ENCODE measurements around the gene P2RX5. TPM values are rescaled to one million over a fixed set of nuclear protein-coding genes. Genes with fewer than 3 reads are reported as not detected.
"Not testable (repeated sequence)": the region's sequence is repeated elsewhere in the genome, so short reads cannot be mapped to it uniquely, and the experiment has no call there.

Gene P2RX5, protein sequence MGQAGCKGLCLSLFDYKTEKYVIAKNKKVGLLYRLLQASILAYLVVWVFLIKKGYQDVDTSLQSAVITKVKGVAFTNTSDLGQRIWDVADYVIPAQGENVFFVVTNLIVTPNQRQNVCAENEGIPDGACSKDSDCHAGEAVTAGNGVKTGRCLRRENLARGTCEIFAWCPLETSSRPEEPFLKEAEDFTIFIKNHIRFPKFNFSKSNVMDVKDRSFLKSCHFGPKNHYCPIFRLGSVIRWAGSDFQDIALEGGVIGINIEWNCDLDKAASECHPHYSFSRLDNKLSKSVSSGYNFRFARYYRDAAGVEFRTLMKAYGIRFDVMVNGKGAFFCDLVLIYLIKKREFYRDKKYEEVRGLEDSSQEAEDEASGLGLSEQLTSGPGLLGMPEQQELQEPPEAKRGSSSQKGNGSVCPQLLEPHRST
- 1 to 10 TPM; 6.0 to 8.4 TPM for total RNA-seq
- 10 to 100 TPM; 12.3 to 16.8 TPM for polyA plus RNA-seq (ENCODE audit: insufficient read length in 2 of 2)
- long read RNA-seq, donor 1, partial matches to known transcripts = 0 of 2 reads
- long read RNA-seq, donor 1, other reads (novel, unspliced or antisense) = 0 of 2 reads
- long read RNA-seq, donor 2, partial matches to known transcripts = 0 of 1 reads
- long read RNA-seq, donor 2, other reads (novel, unspliced or antisense) = 0 of 1 reads
- long read RNA-seq, donor 3 = 0 reads
- long read RNA-seq, donor 4 = 0 reads

DNA sequence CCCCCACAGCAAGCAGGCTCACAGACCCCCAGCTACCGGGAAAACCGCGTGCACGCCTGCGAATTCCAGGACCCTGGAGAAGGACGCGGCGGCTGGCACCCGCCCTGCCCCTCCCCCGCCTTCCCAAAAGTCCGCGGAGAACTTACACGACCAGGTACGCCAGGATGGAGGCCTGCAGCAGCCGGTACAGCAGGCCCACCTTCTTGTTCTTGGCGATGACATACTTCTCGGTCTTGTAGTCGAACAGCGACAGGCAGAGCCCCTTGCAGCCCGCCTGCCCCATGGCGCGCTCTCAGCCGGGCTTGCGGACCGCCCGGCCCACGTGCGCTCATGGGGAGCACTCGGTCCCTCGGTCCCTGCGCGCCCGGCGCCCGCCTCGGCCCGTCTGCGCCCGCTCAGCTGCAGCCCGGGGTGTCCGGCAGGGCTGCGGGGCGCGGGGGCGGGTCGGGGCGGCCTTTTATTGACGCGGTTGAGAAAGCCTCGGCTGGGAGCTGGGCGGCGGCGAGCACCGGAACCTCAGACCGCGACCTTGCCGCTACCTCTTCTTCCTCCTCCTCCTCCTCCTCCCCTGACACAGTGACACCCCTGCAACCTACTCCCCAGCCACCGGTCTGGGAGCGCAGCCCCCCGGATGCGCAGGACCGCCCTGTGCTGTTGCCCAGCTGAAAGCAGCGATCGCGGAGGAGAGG is at the start of gene P2RX5:
Gene P2RX5 (minus strand): TSS at position 433 of the 689 bp plus-strand sequence. CDS start 150 bp downstream, at position 283.
- under 1% methylated on average over 51 of the region's 65 CpGs for WGBS (ENCODE audit: insufficient coverage)

DNA sequence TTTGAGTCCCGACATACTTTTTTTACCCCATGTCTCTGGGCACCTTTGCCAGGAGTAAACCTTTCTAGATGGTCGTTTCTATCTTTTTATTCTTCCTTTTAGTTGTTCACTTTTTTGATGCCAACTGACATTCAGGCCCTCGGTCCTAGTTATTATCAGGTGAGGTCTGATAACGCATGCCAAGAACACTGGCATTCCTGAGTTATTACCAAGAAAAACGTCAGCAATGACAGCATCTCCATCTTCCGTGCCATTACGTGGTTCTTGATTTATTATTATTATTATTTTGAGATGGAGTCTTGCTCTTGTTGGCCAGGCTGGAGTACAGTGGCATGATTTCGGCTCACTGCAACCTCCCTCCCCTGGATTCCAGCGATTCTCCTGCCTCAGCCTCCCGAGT is 49.1 kb upstream of the P2RX5 start:
- no peaks in the 10 kb centered on the region for H3K4me1 ChIP-seq (ENCODE audit: control insufficient read depth, insufficient read depth, low read length)
- H3K36me3 ChIP-seq (ENCODE audit: control insufficient read depth, insufficient read depth, low read length) = no peaks in the 10 kb centered on the region
- H3K27ac ChIP-seq (ENCODE audit: low read depth, low read length) = no peak overlapping the region
- no peak for DNase-seq (ENCODE audit: low read depth in 4 of 6, low spot score in 6 of 6)
- 86% methylated on average over 4 of the region's 10 CpGs for WGBS (ENCODE audit: insufficient coverage)
- H3K9me3 ChIP-seq (ENCODE audit: control insufficient read depth, insufficient read depth, low read length) = no peaks in the 10 kb centered on the region
- no peak overlapping the region for H3K4me3 ChIP-seq (ENCODE audit: low read depth, low read length)
- no peaks in the 10 kb centered on the region for H3K27me3 ChIP-seq (ENCODE audit: control insufficient read depth, insufficient read depth, low read length)

More for the DNA sequence above, at the start of gene P2RX5:
- H3K36me3 ChIP-seq (ENCODE audit: control insufficient read depth, insufficient read depth, low read length) = peaks cover 2% of the 10 kb centered on the region
- peak in 2 of 6 donors; percentile 32 to 46 for DNase-seq (ENCODE audit: low read depth in 4 of 6, low spot score in 6 of 6)
- no peak within 1 kb of the TSS for H3K27ac ChIP-seq (ENCODE audit: low read depth, low read length)
- H3K27me3 ChIP-seq (ENCODE audit: control insufficient read depth, insufficient read depth, low read length) = peaks cover 42% of the 10 kb centered on the region
- peak within 1 kb of the TSS; percentile 24 for H3K4me3 ChIP-seq (ENCODE audit: low read depth, low read length)
- H3K4me1 ChIP-seq (ENCODE audit: control insufficient read depth, insufficient read depth, low read length) = peaks cover 24% of the 10 kb centered on the region
- no peaks in the 10 kb centered on the region for H3K9me3 ChIP-seq (ENCODE audit: control insufficient read depth, insufficient read depth, low read length)

DNA sequence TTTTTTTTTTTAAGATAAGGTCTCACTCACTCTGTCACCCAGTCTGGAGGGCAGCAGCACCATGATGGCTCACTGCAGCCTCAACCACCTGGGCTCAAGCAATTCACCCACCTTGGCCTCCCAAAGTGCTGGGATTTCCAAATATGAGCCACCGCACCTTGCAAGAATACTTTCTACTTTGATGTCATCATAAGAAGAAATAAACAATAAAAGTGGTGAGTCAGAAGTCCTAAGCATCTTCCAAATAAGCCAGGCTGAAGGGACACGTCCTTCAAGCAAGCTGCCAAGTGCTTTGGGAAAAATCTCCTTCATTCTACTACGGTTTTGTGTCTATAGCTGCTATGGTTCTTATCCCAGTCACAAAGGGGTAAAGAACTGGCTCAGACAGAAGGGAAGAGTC is 48.1 kb upstream of the P2RX5 start:
- no peaks in the 10 kb centered on the region for H3K9me3 ChIP-seq (ENCODE audit: control insufficient read depth, insufficient read depth, low read length)
- H3K4me3 ChIP-seq (ENCODE audit: low read depth, low read length) = no peak overlapping the region
- no peaks in the 10 kb centered on the region for H3K4me1 ChIP-seq (ENCODE audit: control insufficient read depth, insufficient read depth, low read length)
- H3K27me3 ChIP-seq (ENCODE audit: control insufficient read depth, insufficient read depth, low read length) = no peaks in the 10 kb centered on the region
- DNase-seq (ENCODE audit: low read depth in 4 of 6, low spot score in 6 of 6) = no peak
- WGBS (ENCODE audit: insufficient coverage) = no CpG with 5 or more reads among the region's 3 CpGs
- H3K36me3 ChIP-seq (ENCODE audit: control insufficient read depth, insufficient read depth, low read length) = no peaks in the 10 kb centered on the region
- H3K27ac ChIP-seq (ENCODE audit: low read depth, low read length) = no peak overlapping the region

DNA sequence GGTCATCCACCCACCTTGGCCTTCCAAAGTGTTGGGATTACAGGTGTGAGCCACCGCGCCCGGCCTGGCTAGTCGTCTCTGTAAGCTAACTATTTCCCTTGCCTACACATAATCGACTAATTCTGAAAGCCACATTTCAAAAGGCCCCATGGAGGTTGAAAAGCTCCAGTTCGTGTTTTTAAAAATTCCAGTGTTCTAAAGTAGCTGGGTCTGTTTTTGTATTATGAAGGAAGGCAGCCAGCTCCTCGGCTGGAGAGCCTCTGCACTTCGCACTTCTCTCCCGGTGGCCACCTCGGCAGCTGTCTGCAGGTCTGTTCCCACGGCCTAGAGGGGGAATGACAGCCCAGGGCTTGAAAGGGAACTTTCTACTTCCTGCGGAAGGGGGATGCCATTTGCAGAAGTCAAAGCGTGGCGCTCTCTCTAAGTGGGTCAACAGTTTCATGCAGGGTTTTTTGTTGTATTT is 44.7 kb upstream of the P2RX5 start:
- Histone ChIP-seq H3K27ac (ENCODE audit: low read depth, low read length) (no peak overlapping the region), H3K36me3 (ENCODE audit: control insufficient read depth, insufficient read depth, low read length) (no peaks in the 10 kb centered on the region), H3K27me3 (ENCODE audit: control insufficient read depth, insufficient read depth, low read length) (no peaks in the 10 kb centered on the region), H3K9me3 (ENCODE audit: control insufficient read depth, insufficient read depth, low read length) (no peaks in the 10 kb centered on the region), H3K4me3 (ENCODE audit: low read depth, low read length) (no peak overlapping the region), H3K4me1 (ENCODE audit: control insufficient read depth, insufficient read depth, low read length) (peaks cover 11% of the 10 kb centered on the region)
- no peak for DNase-seq (ENCODE audit: low read depth in 4 of 6, low spot score in 6 of 6)
- WGBS (ENCODE audit: insufficient coverage) = 42% methylated on average over 4 of the region's 14 CpGs

DNA sequence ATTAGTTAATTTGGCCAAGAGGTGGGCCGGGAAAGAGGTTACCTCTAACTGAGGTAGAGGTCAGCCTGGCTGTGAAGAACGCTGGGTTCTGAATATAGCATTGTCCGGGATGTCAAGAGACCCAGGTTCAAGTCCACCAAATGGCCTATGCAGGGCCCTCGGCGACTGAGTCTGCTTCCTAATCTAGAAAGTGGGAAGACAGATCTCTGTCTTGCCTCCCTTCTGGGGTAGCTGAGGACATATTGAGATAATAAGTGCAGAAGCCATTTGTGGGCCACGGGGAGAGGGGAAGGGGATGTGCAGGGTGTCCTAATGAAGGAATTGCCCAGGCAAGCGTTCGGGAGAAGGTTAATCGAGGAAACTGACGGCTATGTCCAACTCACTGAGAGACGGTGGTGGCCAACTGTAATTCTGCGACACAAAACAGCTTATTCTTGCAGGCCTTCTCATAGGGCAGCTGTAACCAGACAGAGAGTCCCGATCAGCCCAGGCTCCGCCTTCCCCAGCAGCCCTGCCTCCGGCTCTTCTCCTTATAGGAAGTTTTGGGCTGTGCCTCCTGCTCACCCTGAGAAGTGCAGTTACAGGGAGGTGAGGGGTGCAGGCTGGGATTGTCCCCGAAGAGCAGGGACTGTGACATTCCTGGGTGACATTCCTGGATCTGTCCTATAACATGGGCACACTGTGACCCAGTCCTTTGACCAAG is 43.6 kb upstream of the P2RX5 start:
- Histone ChIP-seq H3K9me3 (ENCODE audit: control insufficient read depth, insufficient read depth, low read length) (no peaks in the 10 kb centered on the region), H3K36me3 (ENCODE audit: control insufficient read depth, insufficient read depth, low read length) (no peaks in the 10 kb centered on the region), H3K4me3 (ENCODE audit: low read depth, low read length) (no peak overlapping the region), H3K4me1 (ENCODE audit: control insufficient read depth, insufficient read depth, low read length) (peaks cover 12% of the 10 kb centered on the region), H3K27me3 (ENCODE audit: control insufficient read depth, insufficient read depth, low read length) (no peaks in the 10 kb centered on the region), H3K27ac (ENCODE audit: low read depth, low read length) (no peak overlapping the region)
- DNase-seq (ENCODE audit: low read depth in 4 of 6, low spot score in 6 of 6) = no peak
- WGBS (ENCODE audit: insufficient coverage) = 75% methylated on average over 14 of the region's 16 CpGs

DNA sequence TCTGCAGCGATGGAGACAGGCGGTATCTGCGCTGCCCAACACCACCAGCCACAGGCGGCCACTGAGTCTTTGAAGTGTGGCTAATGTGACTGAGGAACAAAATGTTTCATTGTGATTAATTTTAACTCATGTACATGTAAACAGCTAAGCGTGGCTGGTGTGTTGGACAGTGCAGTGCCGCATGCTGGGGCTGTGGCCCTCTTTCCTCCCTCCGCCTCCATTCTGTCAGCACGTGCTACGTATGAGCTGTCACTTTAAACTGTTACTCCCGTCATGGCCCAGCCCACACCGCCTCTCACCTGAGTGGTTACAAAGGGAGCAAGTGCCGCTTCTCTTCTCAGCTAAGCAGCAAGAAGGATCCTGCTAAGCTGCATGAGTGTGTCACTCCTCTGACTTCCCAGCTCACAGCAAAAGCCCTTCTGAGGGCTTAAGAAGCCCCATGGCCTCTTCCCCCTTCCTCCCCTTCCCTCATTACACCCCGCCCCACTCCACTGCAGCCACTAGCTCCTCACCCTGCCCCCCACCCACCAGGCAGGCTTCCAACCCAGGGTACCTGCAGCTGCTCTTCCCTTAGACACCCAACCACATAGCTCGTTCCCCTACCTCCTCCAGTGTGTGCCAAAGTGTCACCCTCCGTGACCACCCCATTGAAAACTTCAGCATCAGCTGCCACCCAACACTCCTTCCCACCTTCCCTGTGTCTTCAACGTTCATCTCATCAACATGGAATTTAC is 42.8 kb upstream of the P2RX5 start:
- Histone ChIP-seq H3K27me3 (ENCODE audit: control insufficient read depth, insufficient read depth, low read length) (no peaks in the 10 kb centered on the region), H3K4me3 (ENCODE audit: low read depth, low read length) (no peak overlapping the region), H3K36me3 (ENCODE audit: control insufficient read depth, insufficient read depth, low read length) (no peaks in the 10 kb centered on the region), H3K4me1 (ENCODE audit: control insufficient read depth, insufficient read depth, low read length) (peaks cover 15% of the 10 kb centered on the region), H3K9me3 (ENCODE audit: control insufficient read depth, insufficient read depth, low read length) (no peaks in the 10 kb centered on the region), H3K27ac (ENCODE audit: low read depth, low read length) (no peak overlapping the region)
- DNase-seq (ENCODE audit: low read depth in 4 of 6, low spot score in 6 of 6) = peak in 1 of 6 donors; percentile 50
- WGBS (ENCODE audit: insufficient coverage) = 38% methylated on average over 14 of the region's 16 CpGs

DNA sequence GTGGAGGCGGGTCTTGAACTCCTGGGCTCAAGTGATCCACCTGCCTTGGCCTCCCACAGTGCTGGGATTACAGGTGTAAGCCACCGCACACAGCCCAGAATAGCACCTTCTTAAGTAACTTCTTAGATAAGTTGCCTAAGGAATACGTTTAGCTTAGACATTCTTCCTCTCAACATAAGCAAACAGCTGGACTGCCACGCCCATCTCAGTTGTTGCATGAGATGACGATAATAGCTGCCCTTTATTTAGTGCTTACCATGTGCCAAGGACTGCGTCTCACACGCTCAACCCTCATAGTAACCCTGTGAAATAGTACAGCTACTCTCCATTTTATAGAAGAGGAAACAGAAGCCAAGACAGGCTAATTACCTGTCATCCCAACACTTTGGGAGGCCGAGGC is 39.6 kb upstream of the P2RX5 start:
- Histone ChIP-seq H3K27me3 (ENCODE audit: control insufficient read depth, insufficient read depth, low read length) (no peaks in the 10 kb centered on the region), H3K27ac (ENCODE audit: low read depth, low read length) (no peak overlapping the region), H3K4me1 (ENCODE audit: control insufficient read depth, insufficient read depth, low read length) (peaks cover 15% of the 10 kb centered on the region), H3K4me3 (ENCODE audit: low read depth, low read length) (no peak overlapping the region), H3K36me3 (ENCODE audit: control insufficient read depth, insufficient read depth, low read length) (no peaks in the 10 kb centered on the region), H3K9me3 (ENCODE audit: control insufficient read depth, insufficient read depth, low read length) (no peaks in the 10 kb centered on the region)
- WGBS (ENCODE audit: insufficient coverage) = 88% methylated on average over 5 of the region's 8 CpGs
- no peak for DNase-seq (ENCODE audit: low read depth in 4 of 6, low spot score in 6 of 6)

DNA sequence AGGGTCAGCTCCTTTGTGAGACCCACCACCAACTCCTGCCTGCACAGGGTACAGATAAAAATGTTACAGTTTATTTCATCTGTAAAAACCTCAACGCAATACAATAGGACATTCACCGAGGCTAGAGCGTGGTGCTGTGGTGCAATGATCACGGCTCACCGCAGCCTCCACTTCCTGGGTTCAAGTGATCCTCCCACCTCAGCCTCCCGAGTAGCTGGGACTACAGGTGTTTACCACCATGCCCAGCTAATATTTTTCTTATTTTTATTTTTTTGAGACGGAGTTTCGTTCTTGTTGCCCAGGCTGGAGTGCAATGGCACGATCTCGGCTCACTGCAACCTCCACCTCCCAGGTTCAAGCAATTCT is 38.9 kb upstream of the P2RX5 start:
- H3K36me3 ChIP-seq (ENCODE audit: control insufficient read depth, insufficient read depth, low read length); H3K27ac ChIP-seq (ENCODE audit: low read depth, low read length); H3K4me3 ChIP-seq (ENCODE audit: low read depth, low read length); H3K9me3 ChIP-seq (ENCODE audit: control insufficient read depth, insufficient read depth, low read length); H3K27me3 ChIP-seq (ENCODE audit: control insufficient read depth, insufficient read depth, low read length); DNase-seq (ENCODE audit: low read depth in 4 of 6, low spot score in 6 of 6): not testable (repeated sequence)
- WGBS (ENCODE audit: insufficient coverage) = 98% methylated on average over 5 of the region's 10 CpGs
- peaks cover 15% of the 10 kb centered on the region for H3K4me1 ChIP-seq (ENCODE audit: control insufficient read depth, insufficient read depth, low read length)

DNA sequence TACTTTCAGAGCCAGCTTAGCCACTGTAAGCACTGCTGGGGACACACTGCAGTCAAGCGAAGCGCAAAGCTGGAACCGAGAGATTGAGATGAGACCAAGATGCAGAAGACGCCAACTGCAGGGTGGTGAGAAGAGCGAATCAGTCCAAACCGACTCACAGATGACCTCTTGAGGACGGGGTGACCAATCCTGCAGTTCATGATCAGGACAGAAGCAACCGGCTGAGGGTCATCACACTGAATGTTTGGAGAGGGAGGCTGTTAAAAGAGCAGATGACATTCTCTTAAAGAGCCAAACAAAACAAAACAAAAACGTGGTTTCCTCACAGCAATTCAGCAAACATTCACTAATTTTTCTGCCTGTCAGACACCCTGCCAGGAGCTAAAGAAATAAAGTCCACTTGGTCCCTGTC is 36.3 kb upstream of the P2RX5 start:
- H3K4me1 ChIP-seq (ENCODE audit: control insufficient read depth, insufficient read depth, low read length) = peaks cover 4% of the 10 kb centered on the region
- H3K4me3 ChIP-seq (ENCODE audit: low read depth, low read length) = no peak overlapping the region
- WGBS (ENCODE audit: insufficient coverage) = 36% methylated on average over 8 of the region's 9 CpGs
- peak in 1 of 6 donors; percentile 29 for DNase-seq (ENCODE audit: low read depth in 4 of 6, low spot score in 6 of 6)
- no peaks in the 10 kb centered on the region for H3K27me3 ChIP-seq (ENCODE audit: control insufficient read depth, insufficient read depth, low read length)
- no peaks in the 10 kb centered on the region for H3K9me3 ChIP-seq (ENCODE audit: control insufficient read depth, insufficient read depth, low read length)
- no peaks in the 10 kb centered on the region for H3K36me3 ChIP-seq (ENCODE audit: control insufficient read depth, insufficient read depth, low read length)
- no peak overlapping the region for H3K27ac ChIP-seq (ENCODE audit: low read depth, low read length)
